H1 (cell line): Measurements from ENCODE around the gene COCH. TPM values are rescaled to one million over a fixed set of nuclear protein-coding genes. Genes with fewer than 3 reads are reported as not detected.

Source experiments
- CBX8 ChIP-seq: fragments of 300-800, 300-1000 bp; sonication (generic); IDR thresholded peaks from 2 replicates; pipeline ENCODE4 v1.7.1; 2016; ENCODE audit warnings: low read depth, low read length, borderline replicate concordance
- EP300 ChIP-seq, 2 experiments: IDR thresholded peaks; 1 replicate in 1 of 2; 2 replicates in 1 of 2; pipeline ENCODE4 v1.6.1; 2011 to 2012; ENCODE audit warnings: low read depth in 2 of 2, low read length in 2 of 2, mild to moderate bottlenecking in 2 of 2, borderline replicate concordance in 1 of 2, inconsistent platforms in 1 of 2, moderate library complexity in 1 of 2
- MAFK ChIP-seq: IDR thresholded peaks from 2 replicates; pipeline ENCODE4 v1.6.1; 2012; ENCODE audit warnings: low read depth, mild to moderate bottlenecking, improper control_type of control experiment, low read length
- SUZ12 ChIP-seq: fragments of 200-600 bp; sonication (generic); IDR thresholded peaks from 2 replicates; pipeline ENCODE4 v1.6.1; 2012; ENCODE audit warnings: mild to moderate bottlenecking, inconsistent platforms, low read length, moderate library complexity, mixed read lengths
- polyA plus RNA-seq, 7 experiments: library from polyadenylated mRNA; depleted of rRNA in 3 of 7; stranded (reverse) in 5 of 7; unstranded in 2 of 7; fragments of >200 nt in 5 of 7; fragments of 200-250 nt in 2 of 7; gene quantifications; 1 replicate in 5 of 7; 2 replicates in 1 of 7; 4 replicates in 1 of 7; pipeline versions ENCODE4 v1.2.1 to v1.2.3, GENCODE V29; 2011 to 2013; ENCODE audit warnings: missing spikeins in 2 of 7, mixed read lengths in 2 of 7
- total RNA-seq: library from RNA; stranded (reverse); fragmentation: NEBNext Ultra II Directional; extraction: Animal tissue kit (Norgen Biotek cat#: 25700); gene quantifications from 2 replicates; pipeline ENCODE4 v1.2.1, GENCODE V29; 2021
- TF ChIP-seq, protein P1 (sequence below), 3 experiments: IDR thresholded peaks; 1 replicate in 2 of 3; 2 replicates in 1 of 3; pipeline versions ENCODE4 v1.5.1 to v1.6.1; 2011; ENCODE audit warnings: low read length in 3 of 3, mild to moderate bottlenecking in 3 of 3, inconsistent platforms in 2 of 3, low read depth in 1 of 3, moderate library complexity in 1 of 3; ENCODE audit not compliant: insufficient read depth in 1 of 3; ENCODE audit errors: control extremely low read depth in 1 of 3

The COCH gene
- total and polyA plus RNA-seq, 2 of the 8 experiments (the other 6 are each of a cell fraction or from before 2014, with no cell fraction given) = 12.9 to 30.8 TPM

- TF ChIP-seq, protein P1, sequence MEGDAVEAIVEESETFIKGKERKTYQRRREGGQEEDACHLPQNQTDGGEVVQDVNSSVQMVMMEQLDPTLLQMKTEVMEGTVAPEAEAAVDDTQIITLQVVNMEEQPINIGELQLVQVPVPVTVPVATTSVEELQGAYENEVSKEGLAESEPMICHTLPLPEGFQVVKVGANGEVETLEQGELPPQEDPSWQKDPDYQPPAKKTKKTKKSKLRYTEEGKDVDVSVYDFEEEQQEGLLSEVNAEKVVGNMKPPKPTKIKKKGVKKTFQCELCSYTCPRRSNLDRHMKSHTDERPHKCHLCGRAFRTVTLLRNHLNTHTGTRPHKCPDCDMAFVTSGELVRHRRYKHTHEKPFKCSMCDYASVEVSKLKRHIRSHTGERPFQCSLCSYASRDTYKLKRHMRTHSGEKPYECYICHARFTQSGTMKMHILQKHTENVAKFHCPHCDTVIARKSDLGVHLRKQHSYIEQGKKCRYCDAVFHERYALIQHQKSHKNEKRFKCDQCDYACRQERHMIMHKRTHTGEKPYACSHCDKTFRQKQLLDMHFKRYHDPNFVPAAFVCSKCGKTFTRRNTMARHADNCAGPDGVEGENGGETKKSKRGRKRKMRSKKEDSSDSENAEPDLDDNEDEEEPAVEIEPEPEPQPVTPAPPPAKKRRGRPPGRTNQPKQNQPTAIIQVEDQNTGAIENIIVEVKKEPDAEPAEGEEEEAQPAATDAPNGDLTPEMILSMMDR (IDR thresholded peaks at IDR 0.05; ENCODE audit: control extremely low read depth in 1 of 3, insufficient read depth in 1 of 3, low read depth in 1 of 3, low read length in 3 of 3) = no peak
- TF ChIP-seq EP300 (IDR thresholded peaks at IDR 0.05; ENCODE audit: borderline replicate concordance in 1 of 2, low read depth in 2 of 2, low read length in 2 of 2) (no peak), CBX8 (no peak), SUZ12 (no peak), MAFK (no peak)
These were observed 29.1 kb downstream of the COCH start (continued) for GRCh38 chr14:30903285-30904124.
